Measurements from ENCODE around the gene EPHA1.

Gene EPHA1

DNA sequence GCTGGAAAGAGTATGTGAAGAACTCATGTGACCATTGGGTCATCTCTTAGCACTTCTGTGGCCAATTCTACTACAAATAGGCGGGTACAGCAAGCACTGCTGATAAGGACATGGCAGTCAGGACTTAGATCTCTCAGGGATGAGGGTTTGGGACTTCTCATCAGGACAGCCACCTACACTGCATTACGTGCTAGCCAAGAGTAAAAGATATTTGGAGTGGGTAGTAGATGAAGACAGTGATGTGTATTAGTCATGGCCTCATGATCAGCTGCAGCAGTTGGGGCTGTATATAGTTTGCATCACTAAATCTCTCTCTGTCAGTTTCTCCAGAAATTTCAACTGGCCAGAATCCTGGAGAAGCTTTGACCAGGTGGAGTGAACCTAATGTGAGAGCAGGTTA is 43.8 kb upstream of the EPHA1 start:
- no peak for DNase-seq (ENCODE audit: low read depth)
- no peak overlapping the region for H3K4me3 ChIP-seq (ENCODE audit: low read depth, low read length)
- in situ Hi-C loops (cut with HindIII; ENCODE audit: low sequenced_read_pairs), result no loop called here
- TF ChIP-seq, protein P1, sequence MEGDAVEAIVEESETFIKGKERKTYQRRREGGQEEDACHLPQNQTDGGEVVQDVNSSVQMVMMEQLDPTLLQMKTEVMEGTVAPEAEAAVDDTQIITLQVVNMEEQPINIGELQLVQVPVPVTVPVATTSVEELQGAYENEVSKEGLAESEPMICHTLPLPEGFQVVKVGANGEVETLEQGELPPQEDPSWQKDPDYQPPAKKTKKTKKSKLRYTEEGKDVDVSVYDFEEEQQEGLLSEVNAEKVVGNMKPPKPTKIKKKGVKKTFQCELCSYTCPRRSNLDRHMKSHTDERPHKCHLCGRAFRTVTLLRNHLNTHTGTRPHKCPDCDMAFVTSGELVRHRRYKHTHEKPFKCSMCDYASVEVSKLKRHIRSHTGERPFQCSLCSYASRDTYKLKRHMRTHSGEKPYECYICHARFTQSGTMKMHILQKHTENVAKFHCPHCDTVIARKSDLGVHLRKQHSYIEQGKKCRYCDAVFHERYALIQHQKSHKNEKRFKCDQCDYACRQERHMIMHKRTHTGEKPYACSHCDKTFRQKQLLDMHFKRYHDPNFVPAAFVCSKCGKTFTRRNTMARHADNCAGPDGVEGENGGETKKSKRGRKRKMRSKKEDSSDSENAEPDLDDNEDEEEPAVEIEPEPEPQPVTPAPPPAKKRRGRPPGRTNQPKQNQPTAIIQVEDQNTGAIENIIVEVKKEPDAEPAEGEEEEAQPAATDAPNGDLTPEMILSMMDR (IDR thresholded peaks at IDR 0.05; ENCODE audit: low read depth, low read length, missing control alignments), result no peak

DNA sequence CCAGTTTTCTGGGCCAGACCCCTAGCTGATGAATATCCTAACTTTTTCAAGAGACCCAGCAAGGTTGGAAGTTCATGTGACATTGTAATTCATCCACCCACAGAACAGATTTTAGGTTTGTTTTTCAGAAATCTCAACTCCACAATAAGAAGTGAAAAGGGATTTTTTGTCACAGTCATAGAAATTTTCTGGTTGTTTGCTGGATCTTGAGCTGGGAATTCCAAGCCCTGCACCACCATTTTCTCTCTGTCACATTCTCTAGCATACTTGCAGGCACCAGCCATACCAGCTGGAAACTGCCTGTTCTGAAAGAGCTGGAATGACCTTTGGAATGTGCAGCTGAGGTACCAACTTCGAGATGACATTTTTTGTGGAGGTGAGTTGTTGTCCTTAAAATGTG is 43.1 kb upstream of the EPHA1 start:
- DNase-seq (ENCODE audit: low read depth), result no peak
- in situ Hi-C loops (cut with HindIII; ENCODE audit: low sequenced_read_pairs), result no loop called here
- TF ChIP-seq, protein P1 (IDR thresholded peaks at IDR 0.05; ENCODE audit: low read depth, low read length, missing control alignments), result no peak
- no peak overlapping the region for H3K4me3 ChIP-seq (ENCODE audit: low read depth, low read length)

DNA sequence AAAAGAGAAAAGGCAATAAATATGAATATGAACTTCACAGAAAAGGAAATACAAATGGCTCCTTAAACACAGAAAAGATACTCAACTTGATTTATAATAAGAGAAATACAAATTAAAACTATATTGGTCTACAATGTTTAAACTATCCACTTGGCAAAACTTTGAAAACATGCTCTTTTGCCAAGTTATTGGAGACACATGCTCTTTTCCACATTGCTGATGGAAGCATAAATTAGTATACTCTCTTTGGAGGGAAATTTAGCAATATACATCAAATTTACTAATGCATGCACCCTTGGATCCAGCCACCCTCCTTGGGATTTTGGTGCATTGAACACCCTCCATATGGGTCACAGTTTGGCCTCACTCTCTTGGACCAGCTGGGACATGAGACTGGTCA is 42.5 kb upstream of the EPHA1 start:
- in situ Hi-C loops (cut with HindIII; ENCODE audit: low sequenced_read_pairs), result no loop called here
- DNase-seq (ENCODE audit: low read depth), result no peak
- TF ChIP-seq, protein P1 (IDR thresholded peaks at IDR 0.05; ENCODE audit: low read depth, low read length, missing control alignments), result no peak
- H3K4me3 ChIP-seq (ENCODE audit: low read depth, low read length), result no peak overlapping the region

DNA sequence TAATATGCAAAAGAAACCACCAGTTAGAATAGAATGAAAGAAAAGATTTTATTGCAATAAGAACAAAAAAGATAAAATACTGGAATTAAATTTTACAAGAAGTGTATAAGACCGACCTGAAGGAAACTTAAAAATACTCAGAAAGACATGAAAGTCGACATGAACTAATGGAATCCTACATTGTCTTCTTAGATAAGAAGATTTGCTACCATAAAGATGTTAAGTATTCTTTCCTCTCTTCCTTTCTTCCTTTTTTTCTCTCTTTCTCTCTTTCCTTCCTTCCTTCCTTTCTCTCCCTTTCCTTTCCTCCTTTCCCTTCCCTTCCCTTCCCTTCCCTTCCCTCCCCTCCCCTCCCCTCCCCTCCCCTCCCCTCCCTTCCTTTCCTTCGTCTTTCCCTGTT is 41.1 kb upstream of the EPHA1 start:
- in situ Hi-C loops (cut with HindIII; ENCODE audit: low sequenced_read_pairs), result no loop called here
- TF ChIP-seq, protein P1 (IDR thresholded peaks at IDR 0.05; ENCODE audit: low read depth, low read length, missing control alignments), result no peak
- DNase-seq (ENCODE audit: low read depth), result no peak
- H3K4me3 ChIP-seq (ENCODE audit: low read depth, low read length), result no peak overlapping the region

DNA sequence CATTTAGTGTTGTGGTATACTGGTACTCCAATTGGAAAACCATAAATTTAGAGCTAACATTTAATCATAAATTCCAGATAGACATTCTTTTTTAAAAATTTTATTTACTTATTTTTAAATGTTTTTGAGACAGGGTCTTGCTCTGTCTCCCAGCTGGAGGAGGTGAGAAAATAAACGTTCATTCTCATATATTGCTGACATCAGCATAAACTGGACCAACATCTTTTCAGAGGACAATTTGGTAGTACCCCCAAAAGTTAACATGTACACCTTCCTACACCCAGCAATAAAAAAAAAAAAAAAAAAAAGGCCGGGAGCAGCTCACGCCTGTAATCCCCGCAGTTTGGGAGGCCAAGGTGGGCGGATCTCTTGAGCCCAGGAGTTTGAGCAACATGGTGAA is 39.8 kb upstream of the EPHA1 start:
- no peak for DNase-seq (ENCODE audit: low read depth)
- H3K4me3 ChIP-seq (ENCODE audit: low read depth, low read length), result no peak overlapping the region
- TF ChIP-seq, protein P1 (IDR thresholded peaks at IDR 0.05; ENCODE audit: low read depth, low read length, missing control alignments), result no peak
- in situ Hi-C loops (cut with HindIII; ENCODE audit: low sequenced_read_pairs), result no loop called here

DNA sequence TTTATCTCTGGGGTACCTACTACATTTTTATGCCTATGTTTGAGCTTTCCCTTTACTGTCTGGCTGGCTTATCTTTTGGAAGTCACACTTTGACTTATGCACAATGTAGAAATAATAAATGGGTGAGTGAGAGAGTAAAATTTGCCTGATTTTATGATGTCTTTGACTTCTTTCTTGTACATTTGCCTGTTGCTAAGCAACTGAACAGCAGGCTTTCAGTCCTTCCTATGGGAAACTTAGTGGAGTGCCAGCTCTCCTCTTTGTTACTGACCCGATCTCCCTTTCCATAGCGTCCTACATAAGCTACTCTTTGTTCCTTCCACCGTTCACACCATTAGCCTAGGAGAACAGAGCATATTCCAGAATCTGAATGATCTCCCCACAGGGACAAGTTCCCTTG is 38.8 kb upstream of the EPHA1 start:
- no peak for DNase-seq (ENCODE audit: low read depth)
- TF ChIP-seq, protein P1 (IDR thresholded peaks at IDR 0.05; ENCODE audit: low read depth, low read length, missing control alignments), result no peak
- in situ Hi-C loops (cut with HindIII; ENCODE audit: low sequenced_read_pairs), result no loop called here
- H3K4me3 ChIP-seq (ENCODE audit: low read depth, low read length), result no peak overlapping the region

DNA sequence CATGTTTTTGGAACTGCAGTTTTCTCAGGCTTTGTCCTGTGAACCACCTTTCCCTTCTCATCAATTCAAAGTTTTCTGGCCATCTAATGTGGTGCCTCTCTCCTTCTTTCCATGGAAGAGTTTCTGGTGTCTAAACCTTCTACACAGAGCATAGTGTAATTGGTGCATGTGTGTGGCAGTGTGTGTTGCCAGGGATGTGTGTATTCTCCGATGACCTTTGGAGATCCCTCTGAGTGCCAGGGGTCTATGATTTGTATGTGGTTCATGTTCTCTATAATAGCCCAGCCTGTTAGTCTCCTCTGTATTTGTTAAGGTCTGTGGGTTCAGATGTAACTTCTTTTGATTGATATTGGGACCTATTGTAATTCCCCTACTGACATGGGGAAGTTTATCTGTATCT is 36.1 kb upstream of the EPHA1 start:
- no peak overlapping the region for H3K4me3 ChIP-seq (ENCODE audit: low read depth, low read length)
- in situ Hi-C loops (cut with HindIII; ENCODE audit: low sequenced_read_pairs), result no loop called here
- DNase-seq (ENCODE audit: low read depth), result no peak
- TF ChIP-seq, protein P1 (IDR thresholded peaks at IDR 0.05; ENCODE audit: low read depth, low read length, missing control alignments), result no peak

Data from astrocyte of the cerebellum (primary cell).